HG02884 (cell line): ENCODE measurements around the gene OR4C46.
"Not testable (repeated sequence)": the region's sequence is repeated elsewhere in the genome, so short reads cannot be mapped to it uniquely, and the experiment has no call there.

Experiments
- ATAC-seq: cut with Tn5 transposase; IDR thresholded peaks from one replicate; pipeline ENCODE4 v1.9.1; 2021; ENCODE audit warnings: mild to moderate bottlenecking, moderate library complexity; ENCODE audit not compliant: unreplicated experiment

OR4C46 gene

GRCh38 chr11:54603898-54604297 lies at the start of gene OR4C46:
TSS of gene OR4C46 (minus strand) at chr11:54603998. CDS start at chr11:54603998, 0 bp downstream.
- no peak for ATAC-seq

DNA sequence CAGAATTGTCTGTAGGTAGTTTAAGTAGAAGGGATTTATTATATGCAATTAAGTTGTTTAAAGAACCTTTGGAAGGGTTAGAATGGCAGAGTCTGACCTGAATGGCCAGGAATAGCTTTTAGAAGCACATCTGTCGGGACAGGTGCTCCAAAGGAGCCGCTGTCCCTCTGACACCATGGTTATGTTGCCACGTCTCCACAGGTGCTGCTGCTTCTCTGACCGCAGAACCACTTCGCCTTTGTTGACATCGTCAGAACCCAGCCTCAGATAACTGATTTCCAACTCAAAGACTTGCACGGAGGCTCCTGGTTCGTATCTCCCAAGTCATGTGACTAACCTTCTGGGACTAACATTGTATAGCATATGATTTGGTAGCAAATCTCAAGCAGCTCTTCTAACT lies 41.8 kb upstream of the OR4C46 start:
- ATAC-seq: not testable (repeated sequence)

DNA sequence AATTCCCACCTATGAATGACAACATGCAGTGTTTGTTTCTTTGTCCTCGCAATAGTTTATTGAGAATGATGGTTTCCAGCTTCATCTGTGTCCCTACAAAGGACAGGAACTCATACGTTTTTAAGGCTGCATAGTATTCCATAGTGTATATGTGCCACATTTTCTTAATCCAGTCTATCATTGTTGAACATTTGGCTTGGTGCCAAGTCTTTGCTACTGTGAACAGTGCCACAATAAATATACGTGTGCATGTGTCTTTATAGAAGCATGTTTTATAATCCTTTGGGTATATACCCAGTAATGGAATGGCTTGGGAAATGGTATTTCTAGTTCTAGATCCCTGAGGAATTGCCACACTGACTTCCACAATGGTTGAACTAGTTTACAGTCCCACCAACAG lies 42.4 kb downstream of the OR4C46 start:
- not testable (repeated sequence) for ATAC-seq

DNA sequence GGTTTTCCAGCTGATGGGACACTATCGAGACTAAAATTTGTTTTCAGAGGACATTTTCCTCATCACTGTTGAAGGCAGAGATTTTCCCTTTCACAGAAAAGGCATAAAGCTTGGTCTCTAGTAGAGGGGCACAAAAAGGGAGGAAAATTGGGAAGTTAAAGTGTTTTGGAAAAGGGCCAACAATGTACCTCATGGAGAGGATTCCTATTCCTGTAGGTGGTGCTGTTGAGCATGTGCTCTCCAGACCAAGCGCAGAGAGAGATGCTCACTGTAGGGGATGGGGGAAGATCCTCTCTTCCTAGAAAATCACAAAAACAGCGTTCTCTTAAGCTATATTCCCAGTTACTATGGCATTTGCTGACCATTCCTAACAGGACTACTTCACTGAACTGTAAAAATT lies 44.9 kb downstream of the OR4C46 start:
- ATAC-seq: no peak

- ATAC-seq: no peak
These were observed 45.4 kb downstream of the OR4C46 start for GRCh38 chr11:54558407-54558806.
